ENCODE data around the gene CRABP1.

- TF ChIP-seq POLR2AphosphoS5 (IDR thresholded peaks at IDR 0.05), result no peak
- TF ChIP-seq CTCF (IDR thresholded peaks at IDR 0.05), result no peak
- TF ChIP-seq POLR2A (IDR thresholded peaks at IDR 0.05), result no peak
Observed at GRCh38 chr15:78390242-78390641, 50.1 kb downstream of the CRABP1 start.

Data from gastroesophageal sphincter (tissue), 3 donors.